GM10266 (cell line): Measurements from ENCODE around the gene KRTAP19-8.

Experiments
- DNase-seq: peaks from one replicate; pipeline ENCODE4 v3.0.0; 2012; ENCODE audit errors: extremely low spot score
- TF ChIP-seq, protein P1 (sequence below): IDR thresholded peaks from 2 replicates; pipeline ENCODE4 v1.5.1; 2012; ENCODE audit warnings: mild to moderate bottlenecking, low read depth; ENCODE audit not compliant: control insufficient read depth, insufficient read depth; ENCODE audit errors: missing control alignments

The KRTAP19-8 gene

DNA sequence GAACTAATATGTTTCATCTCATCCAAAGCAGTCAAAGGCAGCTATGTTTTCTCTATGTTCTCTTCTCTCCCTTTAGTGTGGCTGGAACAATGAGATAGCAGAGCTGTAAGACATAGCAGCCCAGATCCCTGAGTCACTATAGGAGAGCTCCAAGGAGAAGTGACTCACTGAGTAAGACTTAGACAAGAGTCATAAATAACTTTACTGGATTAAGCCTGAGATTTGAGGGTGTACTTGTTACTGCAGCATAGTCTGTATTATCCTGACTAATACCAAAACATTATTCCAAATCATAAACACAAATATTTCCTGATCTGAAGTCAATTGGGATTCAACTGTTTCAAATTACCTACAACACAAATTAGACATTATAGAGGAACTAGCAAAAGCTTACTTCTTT, 3.9 kb downstream of the KRTAP19-8 start:
- DNase-seq = no peak
- TF ChIP-seq, protein P1, sequence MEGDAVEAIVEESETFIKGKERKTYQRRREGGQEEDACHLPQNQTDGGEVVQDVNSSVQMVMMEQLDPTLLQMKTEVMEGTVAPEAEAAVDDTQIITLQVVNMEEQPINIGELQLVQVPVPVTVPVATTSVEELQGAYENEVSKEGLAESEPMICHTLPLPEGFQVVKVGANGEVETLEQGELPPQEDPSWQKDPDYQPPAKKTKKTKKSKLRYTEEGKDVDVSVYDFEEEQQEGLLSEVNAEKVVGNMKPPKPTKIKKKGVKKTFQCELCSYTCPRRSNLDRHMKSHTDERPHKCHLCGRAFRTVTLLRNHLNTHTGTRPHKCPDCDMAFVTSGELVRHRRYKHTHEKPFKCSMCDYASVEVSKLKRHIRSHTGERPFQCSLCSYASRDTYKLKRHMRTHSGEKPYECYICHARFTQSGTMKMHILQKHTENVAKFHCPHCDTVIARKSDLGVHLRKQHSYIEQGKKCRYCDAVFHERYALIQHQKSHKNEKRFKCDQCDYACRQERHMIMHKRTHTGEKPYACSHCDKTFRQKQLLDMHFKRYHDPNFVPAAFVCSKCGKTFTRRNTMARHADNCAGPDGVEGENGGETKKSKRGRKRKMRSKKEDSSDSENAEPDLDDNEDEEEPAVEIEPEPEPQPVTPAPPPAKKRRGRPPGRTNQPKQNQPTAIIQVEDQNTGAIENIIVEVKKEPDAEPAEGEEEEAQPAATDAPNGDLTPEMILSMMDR = no peak

DNA sequence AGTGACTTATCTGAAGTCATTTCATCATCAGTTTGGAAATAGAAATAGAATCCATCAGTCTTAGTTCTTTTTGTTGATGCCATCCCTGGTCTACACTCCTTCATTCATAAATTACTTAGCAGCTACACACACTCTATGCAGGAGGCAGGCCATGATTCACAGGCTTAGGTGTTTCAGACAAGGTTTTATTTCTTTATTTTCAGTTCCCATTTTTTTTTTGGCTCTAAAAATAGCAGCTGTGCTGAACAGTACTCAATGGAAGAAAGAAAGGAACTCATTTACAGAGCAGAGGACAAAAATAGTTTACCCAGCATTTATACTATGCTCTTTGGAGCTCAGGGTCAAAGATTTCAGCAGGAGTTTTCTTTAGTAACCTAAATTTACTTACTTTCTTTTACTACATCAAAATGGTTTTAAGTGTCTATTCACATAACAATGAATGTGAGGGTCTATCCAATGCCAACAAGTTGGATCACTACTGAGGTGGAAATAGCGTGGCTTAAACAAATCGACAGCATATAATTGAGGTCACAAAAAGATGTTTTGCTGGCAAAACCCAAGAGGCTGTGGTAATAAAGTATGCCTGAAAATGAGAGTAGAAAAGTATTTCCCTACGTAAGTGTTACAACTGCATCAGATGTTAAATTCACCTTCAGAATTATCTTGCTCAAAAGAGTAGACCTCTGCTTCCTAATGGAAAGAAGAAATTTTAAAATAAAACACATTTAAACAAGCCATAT, 7.7 kb downstream of the KRTAP19-8 start:
- no peak for DNase-seq
- TF ChIP-seq, protein P1 = no peak

DNA sequence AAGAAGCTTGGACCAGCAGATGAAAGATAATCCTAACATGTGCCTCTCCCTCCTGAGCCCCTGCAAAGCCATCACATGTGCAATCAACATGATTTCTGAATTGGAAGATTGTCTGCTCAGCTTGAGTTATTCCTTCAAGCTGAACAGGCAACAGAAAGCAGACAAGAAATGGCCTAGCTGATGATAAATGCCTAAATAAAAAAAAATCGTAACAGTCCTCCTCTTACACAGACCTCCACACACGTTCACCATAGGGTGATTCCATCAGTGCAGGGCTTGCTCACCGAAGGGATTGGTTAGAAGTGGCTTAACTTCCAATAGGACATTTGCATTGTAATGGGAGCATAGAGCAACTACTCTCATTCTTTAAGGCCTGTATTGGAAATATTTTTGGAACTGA, 14.6 kb downstream of the KRTAP19-8 start:
- no peak for DNase-seq
- TF ChIP-seq, protein P1 = no peak

DNA sequence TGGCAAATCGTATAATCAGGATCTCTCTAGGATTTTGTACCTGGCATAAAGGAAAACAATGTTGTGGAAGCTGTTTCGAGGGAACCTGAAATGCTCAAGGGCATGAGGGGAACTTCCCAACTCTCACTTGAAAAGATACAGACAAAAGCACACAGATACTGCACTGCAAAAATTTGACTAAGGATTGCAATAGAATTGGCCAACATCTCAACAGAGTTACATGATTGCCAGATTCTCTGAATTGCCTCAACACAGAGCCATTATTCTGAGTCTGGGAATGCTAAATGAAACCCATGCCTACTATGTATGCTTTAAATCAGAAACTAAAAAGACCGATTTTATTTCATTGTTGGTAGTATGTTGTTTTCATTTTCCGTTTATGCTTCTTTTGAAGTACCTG, 16.0 kb downstream of the KRTAP19-8 start:
- no peak for DNase-seq
- TF ChIP-seq, protein P1 = no peak

DNA sequence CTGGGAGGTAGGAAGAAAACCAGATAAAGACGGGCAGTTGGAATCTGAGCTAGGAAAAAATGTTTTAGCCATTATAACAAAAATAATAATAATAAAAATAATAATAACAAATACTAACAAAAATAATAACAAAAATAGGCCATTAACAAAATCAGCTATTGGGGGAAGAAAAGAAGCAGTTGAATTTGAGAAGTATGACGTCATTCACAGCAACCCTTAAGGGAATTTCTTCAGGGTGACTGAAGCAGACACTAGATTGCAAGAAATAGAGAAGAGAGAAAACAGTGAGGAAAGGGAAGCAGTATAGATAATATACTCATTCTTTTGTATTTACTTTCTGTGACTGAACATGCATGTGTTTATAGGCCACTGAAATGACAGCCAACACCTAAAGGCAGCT, 20.0 kb downstream of the KRTAP19-8 start:
- TF ChIP-seq, protein P1 = no peak
- DNase-seq = no peak

DNA sequence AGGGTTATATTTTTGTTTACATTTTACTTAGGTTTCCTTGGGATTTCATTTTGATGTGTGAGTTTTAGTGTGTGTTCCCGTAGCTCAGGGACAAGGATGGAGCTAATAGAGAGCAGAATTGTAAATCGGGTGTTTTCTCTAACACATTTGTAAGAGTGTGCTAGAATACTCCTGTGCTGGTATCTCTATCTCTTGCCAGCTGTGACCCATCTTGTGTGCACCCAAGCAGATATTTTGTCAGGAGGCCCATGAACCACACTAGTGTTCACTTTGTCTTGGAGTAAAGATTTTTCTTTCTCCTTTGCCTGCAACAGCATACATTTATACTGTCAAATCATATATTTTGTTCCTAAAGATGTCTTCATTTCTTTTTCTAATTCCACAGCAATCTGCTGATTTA, 23.4 kb downstream of the KRTAP19-8 start:
- DNase-seq = no peak
- TF ChIP-seq, protein P1 = no peak
